H9 (cell line): ENCODE data around the gene CCBE1. TPM values are rescaled to one million over a fixed set of nuclear protein-coding genes. Genes with fewer than 3 reads are reported as not detected.

Experiments
- DNase-seq: peaks from one replicate; pipeline ENCODE4 v3.0.0-alpha.2; 2017
- H2AFZ ChIP-seq: one replicate; pipeline ENCODE4 v1.6.1; 2013; ENCODE audit warnings: mild to moderate bottlenecking, low read length, control low read depth, moderate library complexity
- H2AK5ac ChIP-seq: 2 replicates; pipeline ENCODE4 v1.6.1; 2013; ENCODE audit warnings: low read length, control low read depth, mixed read lengths; ENCODE audit not compliant: insufficient read length
- H2BK120ac ChIP-seq: one replicate; pipeline ENCODE4 v1.6.1; 2013; ENCODE audit warnings: low read depth, mild to moderate bottlenecking, low read length, control low read depth, inconsistent platforms; ENCODE audit not compliant: poor library complexity, severe bottlenecking
- H2BK12ac ChIP-seq: 2 replicates; pipeline ENCODE4 v1.6.1; 2013; ENCODE audit warnings: low read length, control low read depth, mixed read lengths, low read depth; ENCODE audit not compliant: insufficient read length
- H2BK15ac ChIP-seq: 2 replicates; pipeline ENCODE4 v1.6.1; 2013; ENCODE audit warnings: low read depth, low read length, control low read depth
- H2BK20ac ChIP-seq: one replicate; pipeline ENCODE4 v1.6.1; 2013; ENCODE audit warnings: low read depth, mild to moderate bottlenecking, low read length, control low read depth, inconsistent platforms; ENCODE audit not compliant: poor library complexity, severe bottlenecking
- H2BK5ac ChIP-seq: 2 replicates; pipeline ENCODE4 v1.6.1; 2013; ENCODE audit warnings: low read length, control low read depth, mixed read lengths; ENCODE audit not compliant: insufficient read length
- H3K14ac ChIP-seq: 2 replicates; pipeline ENCODE4 v1.6.1; 2013; ENCODE audit warnings: low read length, control low read depth; ENCODE audit not compliant: insufficient read depth
- H3K18ac ChIP-seq: 2 replicates; pipeline ENCODE4 v1.6.1; 2013; ENCODE audit warnings: low read depth, mild to moderate bottlenecking, mixed read lengths, low read length, control low read depth; ENCODE audit not compliant: insufficient read length
- H3K23ac ChIP-seq: 2 replicates; pipeline ENCODE4 v1.6.1; 2013; ENCODE audit warnings: low read length, control low read depth, mixed read lengths, low read depth; ENCODE audit not compliant: insufficient read length
- H3K23me2 ChIP-seq: 2 replicates; pipeline ENCODE4 v1.6.1; 2013; ENCODE audit warnings: low read depth, mild to moderate bottlenecking, mixed read lengths, low read length, control low read depth; ENCODE audit not compliant: insufficient read length, poor library complexity, severe bottlenecking
- H3K27ac ChIP-seq: 2 replicates; pipeline ENCODE4 v1.5.1; 2013; ENCODE audit warnings: low read length, control low read depth, mixed read lengths, low read depth; ENCODE audit not compliant: insufficient read length
- H3K27me3 ChIP-seq: 2 replicates; pipeline ENCODE4 v1.6.1; 2013; ENCODE audit warnings: low read length, control low read depth, inconsistent platforms; ENCODE audit not compliant: insufficient read depth
- H3K4ac ChIP-seq: 2 replicates; pipeline ENCODE4 v1.6.1; 2013; ENCODE audit warnings: low read depth, mild to moderate bottlenecking, control low read depth, inconsistent platforms, low read length, moderate library complexity
- H3K4me1 ChIP-seq: 2 replicates; pipeline ENCODE4 v1.6.1; 2013; ENCODE audit warnings: low read length, control low read depth, inconsistent platforms; ENCODE audit not compliant: insufficient read depth
- H3K4me2 ChIP-seq: 2 replicates; pipeline ENCODE4 v1.6.1; 2013; ENCODE audit warnings: low read length, control low read depth, mixed read lengths; ENCODE audit not compliant: insufficient read length, insufficient read depth
- H3K56ac ChIP-seq: 2 replicates; pipeline ENCODE4 v1.6.1; 2013; ENCODE audit warnings: low read depth, mild to moderate bottlenecking, mixed read lengths, low read length, control low read depth; ENCODE audit not compliant: insufficient read length
- H3K79me1 ChIP-seq: 2 replicates; pipeline ENCODE4 v1.6.1; 2013; ENCODE audit warnings: low read depth, mild to moderate bottlenecking, moderate library complexity, low read length, control low read depth, inconsistent platforms; ENCODE audit not compliant: insufficient read depth, poor library complexity, severe bottlenecking
- H3K79me2 ChIP-seq: 2 replicates; pipeline ENCODE4 v1.6.1; 2013; ENCODE audit warnings: low read length, control low read depth, inconsistent platforms; ENCODE audit not compliant: insufficient read depth
- H3K9ac ChIP-seq: 2 replicates; pipeline ENCODE4 v1.6.1; 2013; ENCODE audit warnings: low read length, control low read depth, mixed read lengths; ENCODE audit not compliant: insufficient read length; ENCODE audit errors: extremely low read depth
- H3K9me3 ChIP-seq: one replicate; pipeline ENCODE4 v1.6.1; 2013; ENCODE audit warnings: low read depth, low read length, inconsistent platforms; ENCODE audit not compliant: control insufficient read depth
- H3T11ph ChIP-seq: one replicate; pipeline ENCODE4 v1.6.1; 2013; ENCODE audit warnings: mild to moderate bottlenecking, low read length, control low read depth, inconsistent platforms
- H4K20me1 ChIP-seq: one replicate; pipeline ENCODE4 v1.6.1; 2013; ENCODE audit not compliant: control insufficient read depth, insufficient read length, insufficient read depth
- H4K5ac ChIP-seq: 2 replicates; pipeline ENCODE4 v1.6.1; 2013; ENCODE audit warnings: low read depth, mild to moderate bottlenecking, mixed read lengths, low read length, control low read depth; ENCODE audit not compliant: insufficient read length
- H4K8ac ChIP-seq: replicated peaks from 2 replicates; pipeline ENCODE4 v1.6.1; 2013; ENCODE audit warnings: low read length, control low read depth, mixed read lengths, low read depth; ENCODE audit not compliant: insufficient read length
- H4K91ac ChIP-seq: 2 replicates; pipeline ENCODE4 v1.6.1; 2013; ENCODE audit warnings: low read depth, mild to moderate bottlenecking, moderate library complexity, mixed read lengths, low read length, control low read depth; ENCODE audit not compliant: insufficient read length
- H3K27ac Mint-ChIP-seq, 3 experiments: 2 replicates in 2 of 3; 3 replicates in 1 of 3; pipeline ENCODE4 v1.8.0; 2020 to 2021; ENCODE audit warnings: mixed read lengths in 3 of 3, mild to moderate bottlenecking in 1 of 3, moderate library complexity in 1 of 3
- H3K27me3 Mint-ChIP-seq: 2 replicates; pipeline ENCODE4 v1.8.0; 2021; ENCODE audit warnings: low read depth, mild to moderate bottlenecking, moderate library complexity, mixed read lengths
- H3K36me3 Mint-ChIP-seq, 3 experiments: 2 replicates in 2 of 3; 3 replicates in 1 of 3; pipeline ENCODE4 v1.8.0; 2020 to 2021; ENCODE audit warnings: low read depth in 3 of 3, mixed read lengths in 3 of 3; ENCODE audit not compliant: insufficient read depth in 1 of 3
- H3K4me1 Mint-ChIP-seq, 2 experiments: 2 replicates each; pipeline ENCODE4 v1.8.0; 2020; ENCODE audit warnings: mixed read lengths in 2 of 2
- H3K4me3 Mint-ChIP-seq, 2 experiments: 2 replicates in 1 of 2; 3 replicates in 1 of 2; pipeline ENCODE4 v1.8.0; 2020 to 2021; ENCODE audit warnings: mild to moderate bottlenecking in 2 of 2, mixed read lengths in 2 of 2, moderate library complexity in 1 of 2
- H3K9me3 Mint-ChIP-seq, 2 experiments: 2 replicates in 1 of 2; 3 replicates in 1 of 2; pipeline ENCODE4 v1.8.0; 2020; ENCODE audit warnings: mild to moderate bottlenecking in 2 of 2, mixed read lengths in 2 of 2, moderate library complexity in 1 of 2
- WGBS: extraction: QIAGEN DNeasy Blood & Tissue Kit; methylation state at CpG from one replicate; pipeline ENCODE4 v1.1.7; 2013; ENCODE audit warnings: missing lambda C conversion rate, low lambda C conversion rate, mixed read lengths; ENCODE audit not compliant: insufficient read length; ENCODE audit errors: extremely low coverage; 5-methylcytosine and 5-hydroxymethylcytosine counted together
- total RNA-seq: library from RNA; stranded (reverse); gene quantifications from 2 replicates; pipeline ENCODE4 v1.2.1, GENCODE V29; 2021
- TF ChIP-seq, protein P1 (sequence below): fragments of 200-600 bp; sonication (generic); conservative IDR thresholded peaks from 3 replicates; pipeline ENCODE4 v1.8.0; 2021; ENCODE audit warnings: antibody characterized with exemption, mild to moderate bottlenecking

The CCBE1 gene
- total RNA-seq, 1 experiment from 2014 or later, result 0.39 TPM

DNA sequence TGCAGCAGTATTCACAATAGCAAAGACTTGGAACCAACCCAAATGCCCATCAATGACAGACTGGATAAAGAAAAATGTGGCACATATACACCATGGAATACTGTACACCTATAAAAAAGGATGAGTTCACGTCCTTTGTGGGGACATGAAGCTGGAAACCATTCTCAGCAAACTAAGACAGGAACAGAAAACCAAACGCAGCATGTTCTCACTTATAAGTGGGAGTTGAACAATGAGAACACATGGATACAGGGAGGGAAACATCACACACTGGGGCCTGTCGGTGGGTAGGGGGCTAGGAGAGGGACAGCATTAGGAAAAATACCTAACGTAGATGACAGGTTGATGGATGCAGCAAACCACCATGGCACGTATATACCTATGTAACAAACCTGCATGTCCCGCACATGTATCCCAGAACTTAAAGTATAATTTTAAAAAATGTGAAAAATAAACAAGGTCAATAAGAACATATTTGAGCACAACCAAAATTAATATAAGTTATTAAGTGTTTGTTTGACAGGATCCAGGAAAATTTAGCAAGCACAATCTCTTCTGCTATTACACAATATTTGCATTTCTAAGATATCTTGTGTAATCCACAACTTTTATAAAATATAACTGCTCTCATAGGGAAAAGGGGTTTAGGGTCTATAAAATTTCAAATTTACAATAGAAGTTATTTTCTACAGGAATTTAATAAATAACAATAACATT lies 22.9 kb downstream of the CCBE1 start:
- H2AFZ ChIP-seq, result no peak overlapping the region
- no peak overlapping the region for H3K18ac ChIP-seq
- H3K4me3 Mint-ChIP-seq, result no peak overlapping the region
- TF ChIP-seq, protein P1, sequence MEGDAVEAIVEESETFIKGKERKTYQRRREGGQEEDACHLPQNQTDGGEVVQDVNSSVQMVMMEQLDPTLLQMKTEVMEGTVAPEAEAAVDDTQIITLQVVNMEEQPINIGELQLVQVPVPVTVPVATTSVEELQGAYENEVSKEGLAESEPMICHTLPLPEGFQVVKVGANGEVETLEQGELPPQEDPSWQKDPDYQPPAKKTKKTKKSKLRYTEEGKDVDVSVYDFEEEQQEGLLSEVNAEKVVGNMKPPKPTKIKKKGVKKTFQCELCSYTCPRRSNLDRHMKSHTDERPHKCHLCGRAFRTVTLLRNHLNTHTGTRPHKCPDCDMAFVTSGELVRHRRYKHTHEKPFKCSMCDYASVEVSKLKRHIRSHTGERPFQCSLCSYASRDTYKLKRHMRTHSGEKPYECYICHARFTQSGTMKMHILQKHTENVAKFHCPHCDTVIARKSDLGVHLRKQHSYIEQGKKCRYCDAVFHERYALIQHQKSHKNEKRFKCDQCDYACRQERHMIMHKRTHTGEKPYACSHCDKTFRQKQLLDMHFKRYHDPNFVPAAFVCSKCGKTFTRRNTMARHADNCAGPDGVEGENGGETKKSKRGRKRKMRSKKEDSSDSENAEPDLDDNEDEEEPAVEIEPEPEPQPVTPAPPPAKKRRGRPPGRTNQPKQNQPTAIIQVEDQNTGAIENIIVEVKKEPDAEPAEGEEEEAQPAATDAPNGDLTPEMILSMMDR, result no peak
- no peaks in the 10 kb centered on the region for H3K79me1 ChIP-seq
- H3K36me3 Mint-ChIP-seq, result no peaks in the 10 kb centered on the region
- H3K4me1 Mint-ChIP-seq, result no peaks in the 10 kb centered on the region
- H3K27me3 Mint-ChIP-seq, result no peaks in the 10 kb centered on the region; the same call in 1 of the 2 replicates
- no peak overlapping the region for H4K8ac ChIP-seq
- H3K4me1 ChIP-seq, result no peaks in the 10 kb centered on the region
- H4K5ac ChIP-seq, result no peak overlapping the region
- H2BK5ac ChIP-seq, result no peak overlapping the region
- H3K27ac ChIP-seq, result no peak overlapping the region
- no peak overlapping the region for H3K27ac Mint-ChIP-seq
- H3K4me2 ChIP-seq, result no peak overlapping the region
- no peak overlapping the region for H2AK5ac ChIP-seq
- H3K9ac ChIP-seq, result no peak overlapping the region
- H3K79me2 ChIP-seq, result no peaks in the 10 kb centered on the region
- WGBS, result no CpG with 5 or more reads among the region's 6 CpGs
- no peak overlapping the region for H2BK120ac ChIP-seq
- H2BK15ac ChIP-seq, result no peak overlapping the region
- H3K23ac ChIP-seq, result no peak overlapping the region
- no peak overlapping the region for H3K56ac ChIP-seq
- no peak overlapping the region for H4K91ac ChIP-seq
- no peak overlapping the region for H2BK12ac ChIP-seq
- no peaks in the 10 kb centered on the region for H3K9me3 Mint-ChIP-seq
- no peak for DNase-seq
- no peaks in the 10 kb centered on the region for H3K9me3 ChIP-seq
- no peaks in the 10 kb centered on the region for H3K23me2 ChIP-seq
- no peak overlapping the region for H3K4ac ChIP-seq
- no peak overlapping the region for H2BK20ac ChIP-seq
- no peaks in the 10 kb centered on the region for H3K27me3 ChIP-seq
- no peak overlapping the region for H3K14ac ChIP-seq
- H3T11ph ChIP-seq, result no peak overlapping the region
- H4K20me1 ChIP-seq, result no peaks in the 10 kb centered on the region
